Left cardiac atrium (tissue), 4 donors: Measurements from ENCODE around the gene PPWD1. TPM values are rescaled to one million over a fixed set of nuclear protein-coding genes. Genes with fewer than 3 reads are reported as not detected.
"Not testable (repeated sequence)": the region's sequence is repeated elsewhere in the genome, so short reads cannot be mapped to it uniquely, and the experiment has no call there.

Experiments
- ATAC-seq, 2 donors: fragments of 200-7000 bp; cut with Tn5 transposase; one replicate each; pipeline ENCODE4 v1.9.1; 2020; ENCODE audit warnings: mild to moderate bottlenecking in 2 of 2, moderate library complexity in 2 of 2
- DNase-seq: peaks from one replicate; pipeline ENCODE4 v3.0.0-alpha.2; 2020
- intact Hi-C, 2 donors: fragments of 100-400 bp; cut with DNase I; formaldehyde crosslinking; loops; one replicate each; pipeline versions ENCODE4 v1.14.1 to v1.15.1; 2022 to 2023
- long read RNA-seq: library from polyadenylated mRNA; unstranded; transcript quantifications from one replicate; pipeline ENCODE4 v2.0.0, GENCODE V29; 2021
- total RNA-seq, 2 donors: library from RNA; stranded (reverse); fragmentation: NEBNext Ultra II Directional; extraction: Animal tissue kit (Norgen Biotek cat#: 25700); gene quantifications; one replicate each; pipeline ENCODE4 v1.2.1, GENCODE V29; 2021
- donor health status: DM: no; HTN: yes; CAD: no.
- donor health status: DM: no; HTN: yes; CAD: no; lungs with severe emphysema.
- donor health status: DM: yes; HTN: yes; CAD: no.
- donor health status: Dilated cardiomyopathy.

The PPWD1 gene
- total RNA-seq: 10 to 100 TPM; 14.6 to 17.6 TPM
- long read RNA-seq, transcript PPWD1-201 (11 exons, 2,166 nt): major isoform, 19 of 20 reads
- long read RNA-seq, partial matches to known transcripts: 1 of 20 reads
- long read RNA-seq, other reads (novel, unspliced or antisense): 0 of 20 reads

- peak; percentile 100 for ATAC-seq
- peak; percentile 96 for DNase-seq
- intact Hi-C loops: no loop called here
Observed at GRCh38 chr5:65562731-65563701, at the start of gene PPWD1, which contains the start of gene CENPK. TSS of gene PPWD1 (plus strand) at chr5:65563296. CDS start at chr5:65563311, 15 bp downstream. TSS of gene CENPK (minus strand) at chr5:65563168. CDS start at chr5:65554907, 8,261 bp downstream.

DNA sequence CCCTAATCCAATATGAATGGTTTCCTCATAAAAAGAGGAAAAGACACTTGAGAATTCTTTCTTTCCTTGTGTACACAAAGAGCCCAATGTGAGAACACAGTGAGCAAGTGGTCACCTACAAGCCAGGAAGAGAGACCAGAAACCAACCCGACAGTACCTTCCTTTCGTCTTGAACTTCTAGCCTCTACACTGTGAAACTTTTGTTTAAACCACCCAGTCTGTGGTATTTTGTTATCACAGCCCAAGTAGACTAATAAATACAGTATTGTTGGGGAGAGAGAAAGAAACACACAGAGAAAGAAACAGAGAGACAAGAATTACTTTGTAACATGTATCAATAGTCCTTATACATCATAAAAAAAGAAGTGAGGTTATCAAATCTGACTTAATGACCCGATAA, 37.4 kb upstream of the PPWD1 start:
- DNase-seq: no peak
- ATAC-seq: no peak
- intact Hi-C loops: no loop called here

- intact Hi-C loops: no loop called here
- DNase-seq (no peak), ATAC-seq (no peak)
Observed at GRCh38 chr5:65530904-65531303, 32.2 kb upstream of the PPWD1 start.

DNA sequence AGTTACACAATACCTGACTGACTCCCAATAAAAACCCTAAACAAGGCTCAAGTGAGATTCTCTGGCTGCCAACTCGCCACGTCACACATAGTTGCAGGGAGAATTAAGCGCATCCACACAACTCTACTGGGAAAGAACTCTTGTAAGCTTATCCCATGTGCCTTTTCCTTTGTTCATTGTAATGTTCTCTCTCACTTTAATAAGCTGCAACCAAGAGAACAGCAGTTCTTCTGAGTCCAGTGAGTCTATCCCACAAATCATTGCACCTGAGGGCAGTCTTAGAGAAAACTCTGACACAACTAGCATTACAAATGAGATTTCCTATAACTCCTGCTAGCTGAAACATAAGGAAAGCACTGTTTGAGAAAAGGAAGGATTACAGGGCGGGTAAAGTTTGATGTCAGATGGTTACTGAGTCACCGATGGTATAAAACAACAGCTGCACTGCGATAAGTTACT, 27.5 kb upstream of the PPWD1 start:
- no peak for DNase-seq
- ATAC-seq: no peak
- intact Hi-C loops: no loop called here

DNA sequence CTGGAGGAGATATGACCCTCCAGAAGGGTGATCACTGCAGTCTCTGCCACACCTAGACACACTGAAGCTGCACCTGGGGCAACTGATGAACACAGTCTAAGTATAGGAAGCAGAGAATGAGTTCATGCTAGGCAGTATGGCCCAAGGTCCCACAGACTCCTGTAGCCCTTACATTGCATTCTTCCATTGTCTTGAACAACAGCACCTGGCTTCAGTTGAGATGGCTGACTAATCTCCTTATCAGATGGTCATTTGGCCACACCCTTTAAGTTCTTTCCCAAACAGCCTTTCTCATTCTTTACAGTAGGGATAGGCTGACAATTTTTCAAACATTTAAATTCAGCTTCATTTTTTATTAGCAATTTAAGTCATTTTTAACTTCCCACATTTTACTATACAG, 23.3 kb upstream of the PPWD1 start:
- intact Hi-C loops: no loop called here
- no peak for ATAC-seq
- no peak for DNase-seq

GRCh38 chr5:65544473-65544872, 18.6 kb upstream of the PPWD1 start:
- no peak for ATAC-seq
- intact Hi-C loops: no loop called here
- no peak for DNase-seq

DNA sequence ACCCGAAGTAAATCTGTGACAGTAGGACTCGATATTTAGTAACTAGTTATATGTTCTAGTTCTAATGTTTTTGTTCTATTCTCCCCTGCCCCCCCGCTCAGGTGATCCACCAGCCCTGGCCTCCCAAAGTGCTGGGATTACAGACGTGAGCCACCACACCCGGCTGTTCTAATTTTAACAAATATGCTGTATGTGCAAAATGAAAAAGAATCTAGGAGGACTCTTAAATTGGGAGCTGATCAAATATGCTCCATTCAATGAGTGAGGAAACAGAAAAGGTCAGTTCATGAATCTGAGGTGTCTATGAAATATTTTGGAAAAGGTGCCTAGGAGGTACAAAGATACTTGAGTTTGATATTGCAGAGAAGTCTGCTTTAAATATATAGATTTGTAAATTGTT, 17.0 kb upstream of the PPWD1 start:
- intact Hi-C loops: no loop called here
- DNase-seq (no peak), ATAC-seq (no peak)

DNA sequence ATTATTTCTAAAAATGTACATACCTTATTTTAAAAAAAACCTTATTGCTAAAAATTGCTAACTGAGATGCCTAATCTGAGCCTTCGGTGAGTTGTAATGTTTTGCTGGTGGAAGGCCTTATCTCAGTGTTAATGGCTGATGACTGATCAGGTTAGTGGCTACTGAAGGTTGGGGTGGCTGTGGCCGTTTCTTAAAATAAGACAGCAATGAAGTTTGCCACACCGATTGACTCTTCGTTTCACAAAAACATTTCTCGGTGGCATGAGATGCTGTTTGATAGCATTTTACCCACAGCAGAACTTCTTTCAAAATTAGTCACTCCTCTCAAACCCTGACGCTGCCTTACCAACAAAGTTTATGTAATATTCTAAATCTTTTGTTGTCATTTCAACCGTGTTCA, 14.8 kb upstream of the PPWD1 start:
- ATAC-seq (no peak), DNase-seq (no peak)
- intact Hi-C loops: no loop called here

GRCh38 chr5:65553941-65554340, 9.2 kb upstream of the PPWD1 start:
- DNase-seq (no peak), ATAC-seq (no peak)
- intact Hi-C loops: no loop called here

- intact Hi-C loops: no loop called here
- no peak for DNase-seq
- ATAC-seq: no peak
Observed at GRCh38 chr5:65555287-65555686, 7.8 kb upstream of the PPWD1 start.

- intact Hi-C loops: no loop called here
- DNase-seq (no peak), ATAC-seq (no peak)
Observed at GRCh38 chr5:65556181-65556580, 6.9 kb upstream of the PPWD1 start.

DNA sequence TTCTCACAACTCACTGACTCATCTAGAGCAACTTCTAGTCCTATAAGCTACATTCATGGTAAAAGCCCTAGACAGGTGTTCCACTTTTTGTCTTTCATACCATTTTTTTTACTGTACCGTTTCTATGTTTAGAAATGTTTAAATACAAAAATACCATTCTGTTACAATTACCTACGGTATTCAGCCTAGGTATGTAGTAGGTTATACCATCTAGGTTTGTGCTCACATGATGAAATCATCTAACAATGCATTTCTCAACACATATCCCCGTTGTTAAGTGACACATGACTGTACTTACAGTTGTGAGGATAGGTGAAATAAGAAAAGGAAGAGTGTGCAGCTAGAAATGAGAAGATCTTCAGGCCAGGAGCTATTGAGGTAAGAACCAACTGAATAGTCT, 6.4 kb upstream of the PPWD1 start:
- DNase-seq (no peak), ATAC-seq (no peak)
- intact Hi-C loops: no loop called here

DNA sequence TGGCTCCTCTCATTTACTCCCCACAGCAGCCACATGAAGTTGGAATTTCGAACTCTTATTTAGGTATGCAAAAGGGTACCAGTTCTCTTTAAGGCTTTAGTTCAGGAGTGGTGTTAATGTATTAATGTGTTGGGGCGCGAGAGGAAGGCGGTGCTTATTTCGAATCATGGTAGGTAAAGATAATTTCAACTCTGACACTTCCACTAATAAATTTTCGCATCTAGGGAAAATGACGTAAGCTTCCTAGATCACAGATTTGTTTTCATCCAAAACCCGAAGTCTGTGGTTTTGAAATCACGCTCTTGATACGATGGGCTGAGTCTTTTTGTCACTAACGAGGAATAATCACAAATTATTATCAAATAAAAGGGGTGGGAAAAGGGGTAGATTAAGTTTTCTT, 681 bp downstream of the PPWD1 start:
- intact Hi-C loops: no loop called here
- ATAC-seq: no peak

DNA sequence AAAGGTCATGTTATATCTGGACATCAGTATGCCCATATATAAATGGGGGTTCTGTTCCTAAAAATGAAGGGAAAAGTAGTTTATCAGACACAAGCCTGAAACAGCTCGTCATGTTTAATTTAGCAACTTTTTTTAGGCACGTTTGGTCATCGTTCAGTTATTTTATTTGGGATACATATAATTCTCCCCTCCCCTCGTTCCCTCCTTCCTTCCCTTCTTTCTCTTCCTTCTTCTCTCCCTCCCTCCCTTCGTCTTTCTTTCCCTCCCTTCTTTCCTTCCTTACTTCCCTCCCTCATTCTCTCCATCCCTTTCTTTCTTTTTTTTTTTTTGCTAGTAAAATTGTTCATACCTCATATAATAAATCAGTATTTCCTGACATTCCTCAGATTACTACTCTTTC, 3.4 kb downstream of the PPWD1 start:
- intact Hi-C loops: no loop called here
- DNase-seq (no peak), ATAC-seq (no peak)

More for the DNA sequence above, 681 bp downstream of the PPWD1 start:
- DNase-seq: no peak

GRCh38 chr5:65570598-65571226, 7.6 kb downstream of the PPWD1 start:
- ATAC-seq: no peak
- intact Hi-C loops: no loop called here
- DNase-seq: no peak

DNA sequence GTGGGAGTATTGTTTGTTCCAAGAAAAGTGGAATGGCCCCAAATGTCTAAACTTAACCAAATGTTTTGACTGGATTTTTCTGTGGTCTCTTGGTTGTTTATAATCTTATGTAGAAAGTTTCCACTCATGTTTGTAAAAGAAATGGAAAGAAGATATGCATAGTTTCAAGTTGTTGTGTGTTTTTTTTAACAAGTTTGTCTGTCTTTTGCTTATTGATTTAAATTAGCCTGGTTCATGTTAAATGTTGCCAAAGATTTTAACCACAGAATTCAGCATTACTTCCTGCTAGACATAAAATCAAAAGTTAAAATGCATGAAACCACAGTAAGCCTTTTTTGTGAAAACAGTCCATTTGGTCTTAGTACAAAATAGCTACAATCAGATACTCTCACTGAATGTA, 14.0 kb downstream of the PPWD1 start:
- intact Hi-C loops: no loop called here
- DNase-seq (no peak), ATAC-seq (no peak)

- intact Hi-C loops: no loop called here
- DNase-seq (no peak), ATAC-seq (no peak)
Observed at GRCh38 chr5:65588694-65589093, 25.6 kb downstream of the PPWD1 start.

GRCh38 chr5:65601761-65602160, 38.7 kb downstream of the PPWD1 start:
- ATAC-seq, intact Hi-C loops, DNase-seq: not testable (repeated sequence)

DNA sequence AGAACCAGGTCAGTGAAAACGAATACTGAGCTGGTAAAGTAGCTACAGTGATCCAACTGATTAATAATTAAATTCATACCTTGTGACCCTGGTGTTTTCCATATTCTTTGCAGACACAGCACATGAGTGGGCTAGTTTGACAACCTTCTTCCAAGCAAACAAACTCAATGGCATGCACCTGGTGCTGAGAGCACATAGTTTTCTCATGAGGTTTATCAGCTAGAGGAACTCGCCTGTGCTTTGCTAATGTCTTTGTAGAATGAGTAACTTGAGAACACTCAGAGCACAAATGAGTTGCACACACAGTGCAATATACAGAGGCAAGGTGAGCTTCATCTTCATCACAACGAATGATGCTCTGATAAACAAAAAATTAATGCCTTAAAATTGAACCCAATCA, 48.4 kb downstream of the PPWD1 start:
- DNase-seq (no peak), ATAC-seq (no peak)
- intact Hi-C loops: no loop called here

GRCh38 chr5:65612298-65612907, 49.3 kb downstream of the PPWD1 start:
- DNase-seq (no peak), ATAC-seq (no peak)
- intact Hi-C loops: no loop called here
